ENCODE data around the gene MCF2L.

The MCF2L gene

GRCh38 chr13:112979406-112979902 lies 10.4 kb downstream of the MCF2L start:
- DNase-seq (ENCODE audit: low spot score), result no peak

GRCh38 chr13:112980434-112980833 lies 11.4 kb downstream of the MCF2L start:
- DNase-seq (ENCODE audit: low spot score), result no peak

- no peak for DNase-seq (ENCODE audit: low spot score)
Observed at GRCh38 chr13:112981451-112981850, 12.4 kb downstream of the MCF2L start.

GRCh38 chr13:112982281-112983041 lies 13.4 kb downstream of the MCF2L start:
- no peak for DNase-seq (ENCODE audit: low spot score)

GRCh38 chr13:112983042-112983305 lies 14.0 kb downstream of the MCF2L start:
- DNase-seq (ENCODE audit: low spot score), result no peak

GRCh38 chr13:112983428-112984196 lies 14.6 kb downstream of the MCF2L start:
- DNase-seq (ENCODE audit: low spot score), result no peak

GRCh38 chr13:112984501-112984900 lies 15.5 kb downstream of the MCF2L start:
- no peak for DNase-seq (ENCODE audit: low spot score)

- no peak for DNase-seq (ENCODE audit: low spot score)
Observed at GRCh38 chr13:112984954-112985802, 16.2 kb downstream of the MCF2L start.

- no peak for DNase-seq (ENCODE audit: low spot score)
Observed at GRCh38 chr13:112985803-112986408, 16.9 kb downstream of the MCF2L start.

- DNase-seq (ENCODE audit: low spot score), result no peak
Observed at GRCh38 chr13:112986470-112986869, 17.5 kb downstream of the MCF2L start.

- no peak for DNase-seq (ENCODE audit: low spot score)
Observed at GRCh38 chr13:112986946-112987681, 18.1 kb downstream of the MCF2L start.

- no peak for DNase-seq (ENCODE audit: low spot score)
Observed at GRCh38 chr13:112987682-112988024, 18.6 kb downstream of the MCF2L start.

- no peak for DNase-seq (ENCODE audit: low spot score)
Observed at GRCh38 chr13:112990783-112991182, 21.8 kb downstream of the MCF2L start.

GRCh38 chr13:112991609-112992008 lies 22.6 kb downstream of the MCF2L start:
- DNase-seq (ENCODE audit: low spot score), result no peak

GRCh38 chr13:112992931-112993680 lies 24.1 kb downstream of the MCF2L start:
- DNase-seq (ENCODE audit: low spot score), result no peak

- DNase-seq (ENCODE audit: low spot score), result no peak
Observed at GRCh38 chr13:112994084-112994780, 25.2 kb downstream of the MCF2L start.

- no peak for DNase-seq (ENCODE audit: low spot score)
Observed at GRCh38 chr13:112994781-112995355, 25.9 kb downstream of the MCF2L start.

- no peak for DNase-seq (ENCODE audit: low spot score)
Observed at GRCh38 chr13:112995395-112996191, 26.6 kb downstream of the MCF2L start.

GRCh38 chr13:112996671-112997091 lies 27.7 kb downstream of the MCF2L start:
- no peak for DNase-seq (ENCODE audit: low spot score)

Data from left forelimb (tissue), 1 donor.